GM21619 (cell line): ENCODE data around the gene HDAC9.
"Not testable (repeated sequence)": the region's sequence is repeated elsewhere in the genome, so short reads cannot be mapped to it uniquely, and the experiment has no call there.

Experiments used
- ATAC-seq: cut with Tn5 transposase; IDR thresholded peaks from one replicate; pipeline ENCODE4 v1.9.1; 2021; ENCODE audit not compliant: unreplicated experiment

HDAC9 gene

GRCh38 chr7:18702071-18702829 is 206.7 kb downstream of the HDAC9 start:
- no peak for ATAC-seq

- no peak for ATAC-seq
These were observed 208.1 kb downstream of the HDAC9 start for GRCh38 chr7:18703685-18704084.

- ATAC-seq = no peak
These were observed 211.1 kb downstream of the HDAC9 start for GRCh38 chr7:18706670-18707069.

GRCh38 chr7:18708204-18708603 is 212.7 kb downstream of the HDAC9 start:
- ATAC-seq = no peak

GRCh38 chr7:18715988-18716387 is 220.4 kb downstream of the HDAC9 start:
- no peak for ATAC-seq

GRCh38 chr7:18721429-18721828 is 225.9 kb downstream of the HDAC9 start:
- ATAC-seq = no peak

GRCh38 chr7:18724318-18724717 is 228.8 kb downstream of the HDAC9 start:
- no peak for ATAC-seq

- no peak for ATAC-seq
These were observed 231.7 kb downstream of the HDAC9 start for GRCh38 chr7:18727115-18727870.

- ATAC-seq = not testable (repeated sequence)
These were observed 240.5 kb downstream of the HDAC9 start for GRCh38 chr7:18736012-18736411.

- peak; percentile 56 for ATAC-seq
These were observed 245.0 kb downstream of the HDAC9 start for GRCh38 chr7:18740579-18740988.

GRCh38 chr7:18753972-18754610 is 258.5 kb downstream of the HDAC9 start:
- ATAC-seq = no peak

GRCh38 chr7:18754766-18755165 is 259.2 kb downstream of the HDAC9 start:
- ATAC-seq = no peak

- no peak for ATAC-seq
These were observed 260.2 kb downstream of the HDAC9 start for GRCh38 chr7:18755793-18756192.

GRCh38 chr7:18756378-18757050 is 261.0 kb downstream of the HDAC9 start:
- ATAC-seq = no peak

- no peak for ATAC-seq
These were observed 264.5 kb downstream of the HDAC9 start for GRCh38 chr7:18760046-18760445.

- no peak for ATAC-seq
These were observed 265.3 kb downstream of the HDAC9 start for GRCh38 chr7:18760631-18761445.

- ATAC-seq = no peak
These were observed 266.6 kb downstream of the HDAC9 start for GRCh38 chr7:18762189-18762588.

- ATAC-seq = no peak
These were observed 272.7 kb downstream of the HDAC9 start for GRCh38 chr7:18768256-18768655.

GRCh38 chr7:18770154-18770811 is 274.7 kb downstream of the HDAC9 start:
- ATAC-seq = no peak

- no peak for ATAC-seq
These were observed 275.3 kb downstream of the HDAC9 start for GRCh38 chr7:18770822-18771221.
